Osteoblast (primary cell): ENCODE results near the gene UBTFL1. TPM values are rescaled to one million over a fixed set of nuclear protein-coding genes. Genes with fewer than 3 reads are reported as not detected.
"Not testable (repeated sequence)": the region's sequence is repeated elsewhere in the genome, so short reads cannot be mapped to it uniquely, and the experiment has no call there.

Experiments used
- DNase-seq: peaks from one replicate; pipeline ENCODE4 v3.0.0; 2011; ENCODE audit warnings: low spot score, mixed read lengths; ENCODE audit not compliant: insufficient read length; ENCODE audit errors: missing footprints
- H2AFZ ChIP-seq: 2 replicates; pipeline ENCODE4 v1.6.0; 2011; ENCODE audit warnings: mild to moderate bottlenecking, low read length
- H3K27ac ChIP-seq: 2 replicates; pipeline ENCODE4 v1.5.1; 2011; ENCODE audit warnings: mild to moderate bottlenecking, low read depth, low read length, moderate library complexity
- H3K27me3 ChIP-seq: 2 replicates; pipeline ENCODE4 v1.6.0; 2012; ENCODE audit warnings: mild to moderate bottlenecking, control low read depth, inconsistent platforms, low read length, moderate library complexity; ENCODE audit not compliant: insufficient read depth
- H3K36me3 ChIP-seq: 2 replicates; pipeline ENCODE4 v1.5.1; 2011; ENCODE audit warnings: mild to moderate bottlenecking, low read length, control low read depth, moderate library complexity; ENCODE audit not compliant: insufficient read depth
- H3K4me1 ChIP-seq: 2 replicates; pipeline ENCODE4 v1.5.1; 2011; ENCODE audit warnings: mild to moderate bottlenecking, low read length, control low read depth, moderate library complexity; ENCODE audit not compliant: insufficient read depth
- H3K4me2 ChIP-seq: 2 replicates; pipeline ENCODE4 v1.6.0; 2011; ENCODE audit warnings: mild to moderate bottlenecking, low read length; ENCODE audit not compliant: insufficient read depth
- H3K4me3 ChIP-seq: fragments of 200-600 bp; sonication (generic); 3 replicates; pipeline ENCODE4 v1.5.1; 2012; ENCODE audit warnings: mild to moderate bottlenecking, low read length, inconsistent platforms; ENCODE audit not compliant: insufficient read depth
- H3K79me2 ChIP-seq: 2 replicates; pipeline ENCODE4 v1.6.0; 2012; ENCODE audit warnings: mild to moderate bottlenecking, low read length, control low read depth, inconsistent platforms; ENCODE audit not compliant: insufficient read depth
- H3K9me3 ChIP-seq: 2 replicates; pipeline ENCODE4 v1.5.1; 2011; ENCODE audit warnings: low read depth, low read length, control low read depth
- H4K20me1 ChIP-seq: 2 replicates; pipeline ENCODE4 v1.6.0; 2012; ENCODE audit warnings: mild to moderate bottlenecking, low read length, control low read depth; ENCODE audit not compliant: insufficient read depth
- total RNA-seq: library from RNA; depleted of rRNA; stranded (reverse); fragments of >200 nt; gene quantifications from 2 replicates; pipeline ENCODE4 v1.2.3, GENCODE V29; 2012

UBTFL1 gene
- not detected in 2 replicates for total RNA-seq

GRCh38 chr11:90085650-90086049 is at the start of gene UBTFL1:
TSS of gene UBTFL1 (plus strand) at chr11:90085950. CDS start at chr11:90085950, 0 bp downstream.
- not testable (repeated sequence) for H3K4me1 ChIP-seq, H4K20me1 ChIP-seq, H3K79me2 ChIP-seq, H2AFZ ChIP-seq, DNase-seq, H3K4me3 ChIP-seq, H3K27ac ChIP-seq, H3K27me3 ChIP-seq, H3K9me3 ChIP-seq, H3K36me3 ChIP-seq, H3K4me2 ChIP-seq

GRCh38 chr11:90051591-90052209 is 34.0 kb upstream of the UBTFL1 start:
- H3K79me2 ChIP-seq, H3K4me2 ChIP-seq, H3K27me3 ChIP-seq, DNase-seq, H4K20me1 ChIP-seq, H2AFZ ChIP-seq, H3K4me1 ChIP-seq, H3K9me3 ChIP-seq, H3K27ac ChIP-seq, H3K36me3 ChIP-seq, H3K4me3 ChIP-seq: not testable (repeated sequence)

GRCh38 chr11:90052311-90052710 is 33.4 kb upstream of the UBTFL1 start:
- not testable (repeated sequence) for H3K4me3 ChIP-seq, H3K36me3 ChIP-seq, H3K27me3 ChIP-seq, H3K27ac ChIP-seq, H2AFZ ChIP-seq, DNase-seq, H3K4me1 ChIP-seq, H4K20me1 ChIP-seq, H3K79me2 ChIP-seq, H3K9me3 ChIP-seq, H3K4me2 ChIP-seq

- H3K4me3 ChIP-seq, H2AFZ ChIP-seq, H3K9me3 ChIP-seq, H3K4me2 ChIP-seq, H3K27me3 ChIP-seq, DNase-seq, H3K4me1 ChIP-seq, H3K79me2 ChIP-seq, H3K27ac ChIP-seq, H3K36me3 ChIP-seq, H4K20me1 ChIP-seq: not testable (repeated sequence)
Observed at GRCh38 chr11:90053545-90053944, 32.2 kb upstream of the UBTFL1 start.

- H4K20me1 ChIP-seq, DNase-seq, H3K36me3 ChIP-seq, H3K4me3 ChIP-seq, H3K4me2 ChIP-seq, H3K4me1 ChIP-seq, H3K27me3 ChIP-seq, H3K27ac ChIP-seq, H3K9me3 ChIP-seq, H2AFZ ChIP-seq, H3K79me2 ChIP-seq: not testable (repeated sequence)
Observed at GRCh38 chr11:90088731-90089130, 3.0 kb downstream of the UBTFL1 start.

- not testable (repeated sequence) for H3K4me1 ChIP-seq, H3K9me3 ChIP-seq, H3K27ac ChIP-seq, DNase-seq, H3K27me3 ChIP-seq, H4K20me1 ChIP-seq, H3K4me2 ChIP-seq, H3K4me3 ChIP-seq, H3K36me3 ChIP-seq, H2AFZ ChIP-seq, H3K79me2 ChIP-seq
Observed at GRCh38 chr11:90095230-90095924, 9.6 kb downstream of the UBTFL1 start.

- not testable (repeated sequence) for H3K4me1 ChIP-seq, H3K4me3 ChIP-seq, H3K27me3 ChIP-seq, H4K20me1 ChIP-seq, H3K36me3 ChIP-seq, H3K27ac ChIP-seq, H3K79me2 ChIP-seq, H3K4me2 ChIP-seq, H2AFZ ChIP-seq, H3K9me3 ChIP-seq, DNase-seq
Observed at GRCh38 chr11:90098261-90098660, 12.5 kb downstream of the UBTFL1 start.
